Activated CD8-positive, alpha-beta T cell treated with anti-CD3 and anti-CD28 coated beads for 36 hours (primary cell): ENCODE data around the gene RGL2. TPM values are rescaled to one million over a fixed set of nuclear protein-coding genes. Genes with fewer than 3 reads are reported as not detected.

Experiments used
- ATAC-seq: fragments of 200-7000 bp; cut with Tn5 transposase; one replicate; pipeline ENCODE4 v1.10.0; 2021; ENCODE audit warnings: mild to moderate bottlenecking, moderate library complexity
- CTCF ChIA-PET: fragments of 350-600 bp; sonication (Branson Sonifier 250); formaldehyde crosslinking; loops from one replicate; lab custom pipeline; 2021; ENCODE audit warnings: antibody characterized with exemption; lab: Charles Lee
- POLR2A ChIA-PET: fragments of 350-600 bp; sonication (Branson Sonifier 250); formaldehyde crosslinking; loops from one replicate; lab custom pipeline; 2021; ENCODE audit warnings: antibody characterized with exemption; lab: Charles Lee
- DNase-seq: peaks from one replicate; pipeline ENCODE4 v3.0.0-alpha.2; 2020
- H3K27ac Mint-ChIP-seq: one replicate; pipeline ENCODE4 v1.8.0; 2021; ENCODE audit warnings: mild to moderate bottlenecking, mixed read lengths
- H3K27me3 Mint-ChIP-seq: one replicate; pipeline ENCODE4 v1.8.0; 2021; ENCODE audit warnings: mixed read lengths
- H3K36me3 Mint-ChIP-seq: one replicate; pipeline ENCODE4 v1.8.0; 2021; ENCODE audit warnings: low read depth, mixed read lengths
- H3K4me1 Mint-ChIP-seq: one replicate; pipeline ENCODE4 v1.8.0; 2021; ENCODE audit warnings: low read depth, mixed read lengths
- H3K4me3 Mint-ChIP-seq: one replicate; pipeline ENCODE4 v1.8.0; 2021; ENCODE audit warnings: mild to moderate bottlenecking, moderate library complexity, mixed read lengths
- H3K9me3 Mint-ChIP-seq: one replicate; pipeline ENCODE4 v1.8.0; 2021; ENCODE audit warnings: mixed read lengths
- intact Hi-C: fragments of 100-400 bp; cut with micrococcal nuclease; formaldehyde crosslinking; loops from one replicate; pipeline ENCODE4 v1.10.0; 2022
- total RNA-seq, 2 experiments: library from RNA; stranded (reverse); gene quantifications; one replicate each; pipeline ENCODE4 v1.2.3, GENCODE V29; 2021
- TF ChIP-seq, protein P1 (sequence below): fragments of 200-600 bp; IDR thresholded peaks from one replicate; pipeline ENCODE4 v1.8.0; 2022; ENCODE audit warnings: antibody characterized with exemption, mild to moderate bottlenecking

Gene RGL2
- total RNA-seq, 2 experiments from 2014 or later, result 24.2 to 24.3 TPM

DNA sequence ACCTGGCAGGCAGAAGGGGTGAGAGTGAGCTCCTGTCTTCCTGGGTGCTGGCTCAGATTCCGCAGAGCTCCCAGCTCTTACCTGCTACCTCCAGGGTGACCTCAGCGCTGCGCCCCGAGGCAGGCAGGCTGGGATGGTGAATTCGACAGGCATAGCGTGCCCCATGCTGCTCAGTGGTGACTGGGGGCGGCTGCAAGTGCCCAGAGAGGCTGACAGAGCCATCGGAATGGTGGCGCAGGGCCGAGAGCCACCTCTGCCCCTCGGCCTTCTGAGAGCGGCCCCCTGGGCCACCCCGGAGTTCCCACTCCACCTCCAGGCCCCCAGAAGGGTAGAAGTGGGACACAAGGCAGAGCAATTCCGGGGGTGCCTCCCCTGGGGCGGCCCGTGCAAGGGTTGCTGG lies 5.5 kb upstream of the RGL2 start:
- Mint-ChIP-seq H3K4me1 (peaks cover 53% of the 10 kb centered on the region), H3K9me3 (no peaks in the 10 kb centered on the region), H3K36me3 (peaks cover 60% of the 10 kb centered on the region), H3K27ac (no peak overlapping the region), H3K4me3 (no peak overlapping the region), H3K27me3 (no peaks in the 10 kb centered on the region)
- ATAC-seq, result no peak
- TF ChIP-seq, protein P1, sequence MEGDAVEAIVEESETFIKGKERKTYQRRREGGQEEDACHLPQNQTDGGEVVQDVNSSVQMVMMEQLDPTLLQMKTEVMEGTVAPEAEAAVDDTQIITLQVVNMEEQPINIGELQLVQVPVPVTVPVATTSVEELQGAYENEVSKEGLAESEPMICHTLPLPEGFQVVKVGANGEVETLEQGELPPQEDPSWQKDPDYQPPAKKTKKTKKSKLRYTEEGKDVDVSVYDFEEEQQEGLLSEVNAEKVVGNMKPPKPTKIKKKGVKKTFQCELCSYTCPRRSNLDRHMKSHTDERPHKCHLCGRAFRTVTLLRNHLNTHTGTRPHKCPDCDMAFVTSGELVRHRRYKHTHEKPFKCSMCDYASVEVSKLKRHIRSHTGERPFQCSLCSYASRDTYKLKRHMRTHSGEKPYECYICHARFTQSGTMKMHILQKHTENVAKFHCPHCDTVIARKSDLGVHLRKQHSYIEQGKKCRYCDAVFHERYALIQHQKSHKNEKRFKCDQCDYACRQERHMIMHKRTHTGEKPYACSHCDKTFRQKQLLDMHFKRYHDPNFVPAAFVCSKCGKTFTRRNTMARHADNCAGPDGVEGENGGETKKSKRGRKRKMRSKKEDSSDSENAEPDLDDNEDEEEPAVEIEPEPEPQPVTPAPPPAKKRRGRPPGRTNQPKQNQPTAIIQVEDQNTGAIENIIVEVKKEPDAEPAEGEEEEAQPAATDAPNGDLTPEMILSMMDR, result no peak
- CTCF ChIA-PET, result no interaction called here
- POLR2A ChIA-PET, result interaction anchor here (0.6 to 2.5 kb wide), 4 partner anchors 9 to 390 kb away, joined by 3 to 15 read pairs (median 6); partner anchors contain the start of genes RPS18 and VPS52
- DNase-seq, result no peak
- intact Hi-C loops, result no loop called here

DNA sequence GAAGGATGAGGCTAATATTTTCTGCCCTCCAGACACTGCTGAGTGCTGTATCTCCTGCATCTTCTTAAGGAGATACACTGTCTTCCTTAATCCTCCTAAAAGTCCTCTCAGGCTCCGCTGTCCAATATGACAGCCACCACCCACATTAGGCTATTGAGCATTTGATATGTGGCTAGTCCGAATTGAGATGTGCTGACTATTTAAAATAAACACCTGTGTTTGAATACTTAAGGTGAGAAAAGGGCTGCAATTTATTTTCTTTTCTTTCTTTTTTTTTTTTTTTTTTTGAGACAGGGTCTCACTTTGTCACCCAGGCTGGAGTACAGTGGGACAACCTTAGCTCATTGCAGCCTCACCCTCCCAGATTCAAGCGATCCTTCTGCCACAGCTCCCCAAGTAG lies 3.1 kb upstream of the RGL2 start:
- TF ChIP-seq, protein P1, result no peak
- intact Hi-C loops, result no loop called here
- DNase-seq, result no peak
- H3K36me3 Mint-ChIP-seq, result peaks cover 48% of the 10 kb centered on the region
- POLR2A ChIA-PET, result interaction anchor here (0.7 to 7.2 kb wide), 5 partner anchors 8 to 25 kb away, joined by 3 to 102 read pairs (median 5); partner anchors contain the start of genes B3GALT4, PFDN6, TAPBP and WDR46
- peak overlapping the region; percentile 23 for H3K27ac Mint-ChIP-seq
- CTCF ChIA-PET, result interaction anchor here (1.7 to 2.7 kb wide), 2 partner anchors 10 to 24 kb away, joined by 8 to 18 read pairs; partner anchors contain the start of gene B3GALT4
- no peak overlapping the region for H3K4me3 Mint-ChIP-seq
- no peak for ATAC-seq
- no peaks in the 10 kb centered on the region for H3K27me3 Mint-ChIP-seq
- H3K9me3 Mint-ChIP-seq, result no peaks in the 10 kb centered on the region
- H3K4me1 Mint-ChIP-seq, result peaks cover 48% of the 10 kb centered on the region

DNA sequence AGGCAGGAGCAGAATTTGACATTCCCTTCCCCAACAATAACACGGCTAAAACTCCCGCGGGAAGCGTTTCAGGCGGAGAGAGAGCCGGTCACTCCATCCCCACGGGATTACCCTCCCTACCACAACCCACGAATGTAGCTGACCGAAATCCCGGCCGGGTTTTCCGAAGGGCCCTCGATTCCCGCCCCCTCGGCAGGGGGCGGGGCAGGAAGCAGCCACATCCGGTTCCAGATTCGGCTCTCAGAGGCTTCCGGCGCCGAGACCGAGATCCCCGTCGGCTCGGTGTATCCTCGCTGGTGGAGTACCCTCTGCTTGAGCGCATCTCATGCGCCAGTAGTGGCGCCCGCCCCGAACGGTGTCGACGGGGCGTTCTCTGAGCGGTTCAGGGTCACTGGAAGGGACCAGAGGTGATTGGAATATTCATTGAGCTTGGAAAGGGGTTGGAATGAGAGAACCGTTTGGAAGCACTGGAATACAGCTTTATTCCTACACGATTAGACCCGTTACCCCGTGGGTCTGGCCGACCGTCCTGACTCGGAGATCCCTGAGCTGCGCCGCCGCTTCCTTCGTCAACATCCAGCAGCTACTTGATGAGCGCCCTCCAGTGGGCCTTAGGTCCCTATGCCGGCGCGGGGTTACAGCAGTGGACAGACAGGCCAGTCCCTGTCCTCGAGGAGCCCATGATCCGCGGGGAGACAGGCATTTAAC lies 649 bp upstream of the RGL2 start:
- peak; percentile 86 for ATAC-seq
- H3K4me3 Mint-ChIP-seq, result peak overlapping the region; percentile 97
- intact Hi-C loops, result no loop called here

DNA sequence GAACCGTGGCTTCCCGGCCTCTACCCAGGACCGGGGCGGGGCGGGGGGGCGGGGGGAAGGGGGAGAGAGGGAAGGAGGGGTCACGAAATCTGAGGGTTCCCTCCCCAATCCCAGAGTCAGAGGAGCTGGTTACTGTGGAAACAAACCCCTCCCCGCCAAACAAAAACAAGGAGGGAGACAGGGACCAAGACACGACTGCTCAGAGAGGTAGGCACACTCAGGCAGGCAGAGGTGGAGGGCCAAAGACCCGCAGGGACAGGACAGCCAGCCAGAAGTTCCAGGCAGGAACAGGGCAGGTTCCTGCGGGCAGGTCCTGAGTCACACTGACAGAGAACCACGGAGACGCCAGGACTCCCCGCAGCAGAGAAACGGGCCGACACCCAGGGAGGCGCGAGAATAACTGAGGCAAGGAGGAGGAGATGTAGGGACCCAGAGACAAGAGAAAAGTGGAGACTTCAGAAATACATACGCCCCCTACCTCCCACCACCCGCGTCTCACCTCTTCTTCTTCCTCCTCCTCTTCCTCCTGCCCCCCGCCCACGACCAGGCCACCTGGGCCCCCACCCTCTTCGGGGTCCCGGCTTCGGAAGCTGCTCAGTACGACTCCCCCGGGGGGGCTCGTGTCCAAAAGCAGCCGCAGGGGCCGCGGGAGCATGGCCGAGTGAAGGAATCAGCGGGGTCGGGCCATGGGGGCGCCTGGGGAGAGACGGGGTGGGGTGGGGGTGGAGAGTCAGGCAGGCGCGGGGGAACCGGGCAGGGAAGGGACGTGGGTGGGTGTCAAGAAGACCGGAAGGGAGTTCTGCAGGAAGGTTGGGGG lies 578 bp downstream of the RGL2 start:
- TF ChIP-seq, protein P1, result no peak
- Mint-ChIP-seq H3K4me3 (peak overlapping the region; percentile 97), H3K27ac (peak overlapping the region; percentile 99), H3K4me1 (peaks cover 29% of the 10 kb centered on the region), H3K27me3 (no peaks in the 10 kb centered on the region), H3K9me3 (no peaks in the 10 kb centered on the region), H3K36me3 (peaks cover 27% of the 10 kb centered on the region)
- ChIA-PET POLR2A (interaction anchor here (1.5 to 13.9 kb wide), 7 partner anchors 9 to 93 kb away, joined by 4 to 261 read pairs (median 52); partner anchors contain the start of genes B3GALT4, KIFC1, PFDN6 and RPS18), CTCF (interaction anchor here (0.8 to 1.8 kb wide), 6 partner anchors 12 to 92 kb away, joined by 3 to 11 read pairs (median 4); partner anchors contain the start of genes B3GALT4 and TAPBP)
- ATAC-seq, result peak; percentile 25
- peak; percentile 77 for DNase-seq
- intact Hi-C loops, result no loop called here

More for the DNA sequence above, 649 bp upstream of the RGL2 start:
- CTCF ChIA-PET, result interaction anchor here (0.9 to 1.8 kb wide), 13 partner anchors 9 to 175 kb away, joined by 3 to 13 read pairs (median 4); partner anchors contain the start of genes B3GALT4, PFDN6, TAPBP and WDR46
- H3K27ac Mint-ChIP-seq, result peak overlapping the region; percentile 99
- peaks cover 33% of the 10 kb centered on the region for H3K4me1 Mint-ChIP-seq
- peak; percentile 96 for DNase-seq
- no peaks in the 10 kb centered on the region for H3K9me3 Mint-ChIP-seq
- peaks cover 34% of the 10 kb centered on the region for H3K36me3 Mint-ChIP-seq
- TF ChIP-seq, protein P1, result peak; percentile 74
- no peaks in the 10 kb centered on the region for H3K27me3 Mint-ChIP-seq
- POLR2A ChIA-PET, result interaction anchor here (0.7 to 13.9 kb wide), 15 partner anchors 11 to 155 kb away, joined by 3 to 261 read pairs (median 5); partner anchors contain the start of genes B3GALT4, HSD17B8, KIFC1 and PFDN6
